Measurements from ENCODE around the gene ADARB2.

ADARB2 gene

GRCh38 chr10:1643908-1644179 is 93.5 kb downstream of the ADARB2 start:
- H3K9me3 ChIP-seq (ENCODE audit: control insufficient read depth, insufficient read depth, low read depth, low read length) = no peaks in the 10 kb centered on the region
- no peak overlapping the region for H3K4me3 ChIP-seq (ENCODE audit: low read depth, low read length)
- no peaks in the 10 kb centered on the region for H3K4me1 ChIP-seq (ENCODE audit: control insufficient read depth, insufficient read depth, low read length)
- no peak overlapping the region for H3K27ac ChIP-seq (ENCODE audit: extremely low read depth, low read depth, low read length)
- H3K36me3 ChIP-seq (ENCODE audit: control insufficient read depth in 2 of 2, insufficient read depth in 1 of 2, low read length in 2 of 2) = no peaks in the 10 kb centered on the region
- ChIA-PET POLR2A (no interaction called here), CTCF (interaction anchor here (0.8 kb wide), 1 partner anchor 14 kb away, joined by 3 read pairs; no protein-coding TSS in a partner anchor)
- no peak for TF ChIP-seq ZBTB7A (tag by site-specific recombination; IDR thresholded peaks at IDR 0.05; ENCODE audit: low read depth)
- TF ChIP-seq ZNF530 (tag by site-specific recombination; IDR thresholded peaks at IDR 0.05; ENCODE audit: low read depth) = no peak
- TF ChIP-seq ZNF366 (tag by site-specific recombination; conservative IDR thresholded peaks at IDR 0.05) = no peak
- no peak for TF ChIP-seq GLIS1 (tag by site-specific recombination; IDR thresholded peaks at IDR 0.05)
- no peak for TF ChIP-seq ZNF23 (tag by site-specific recombination; IDR thresholded peaks at IDR 0.05; ENCODE audit: borderline replicate concordance)
- no peak for TF ChIP-seq ZNF138 (tag by site-specific recombination; IDR thresholded peaks at IDR 0.05; ENCODE audit: borderline replicate concordance)
- TF ChIP-seq ZNF280C (tag by site-specific recombination; IDR thresholded peaks at IDR 0.05) = no peak
- no peak for TF ChIP-seq ZFP37 (tag by site-specific recombination; IDR thresholded peaks at IDR 0.05)

- Histone ChIP-seq H3K9me3 (ENCODE audit: control insufficient read depth, insufficient read depth, low read depth, low read length) (no peaks in the 10 kb centered on the region), H3K27ac (ENCODE audit: extremely low read depth, low read depth, low read length) (no peak overlapping the region), H3K4me3 (ENCODE audit: low read depth, low read length) (no peak overlapping the region), H3K36me3 (ENCODE audit: control insufficient read depth in 2 of 2, insufficient read depth in 1 of 2, low read length in 2 of 2) (no peaks in the 10 kb centered on the region), H3K4me1 (ENCODE audit: control insufficient read depth, insufficient read depth, low read length) (no peaks in the 10 kb centered on the region)
- CTCF ChIA-PET = interaction anchor here (0.8 kb wide), 1 partner anchor 13 kb away, joined by 3 read pairs; no protein-coding TSS in a partner anchor
- POLR2A ChIA-PET = no interaction called here
- TF ChIP-seq ZNF138 (tag by site-specific recombination; IDR thresholded peaks at IDR 0.05; ENCODE audit: borderline replicate concordance) (no peak), HOXC10 (CRISPR knock-in tag; IDR thresholded peaks at IDR 0.05) (no peak), ZNF132 (tag by site-specific recombination; IDR thresholded peaks at IDR 0.05; ENCODE audit: borderline replicate concordance) (no peak), ZNF19 (tag by site-specific recombination; IDR thresholded peaks at IDR 0.05; ENCODE audit: low read depth) (no peak), ZNF426 (tag by site-specific recombination; IDR thresholded peaks at IDR 0.05) (no peak), ZEB2 (tag by site-specific recombination; IDR thresholded peaks at IDR 0.05) (no peak), ZNF664 (tag by site-specific recombination; IDR thresholded peaks at IDR 0.05) (no peak), PRDM4 (tag by site-specific recombination; IDR thresholded peaks at IDR 0.05) (no peak), REST (tag by site-specific recombination; IDR thresholded peaks at IDR 0.05) (peak; percentile 94), ZIC2 (tag by site-specific recombination; IDR thresholded peaks at IDR 0.05) (0 out of 2 replicates have a peak, but pooled peaks have one; percentile 21), ZBTB48 (tag by site-specific recombination; IDR thresholded peaks at IDR 0.05) (peak; percentile 58; the same call in 1 of the 2 replicates)
- TF ChIP-seq, protein P1, sequence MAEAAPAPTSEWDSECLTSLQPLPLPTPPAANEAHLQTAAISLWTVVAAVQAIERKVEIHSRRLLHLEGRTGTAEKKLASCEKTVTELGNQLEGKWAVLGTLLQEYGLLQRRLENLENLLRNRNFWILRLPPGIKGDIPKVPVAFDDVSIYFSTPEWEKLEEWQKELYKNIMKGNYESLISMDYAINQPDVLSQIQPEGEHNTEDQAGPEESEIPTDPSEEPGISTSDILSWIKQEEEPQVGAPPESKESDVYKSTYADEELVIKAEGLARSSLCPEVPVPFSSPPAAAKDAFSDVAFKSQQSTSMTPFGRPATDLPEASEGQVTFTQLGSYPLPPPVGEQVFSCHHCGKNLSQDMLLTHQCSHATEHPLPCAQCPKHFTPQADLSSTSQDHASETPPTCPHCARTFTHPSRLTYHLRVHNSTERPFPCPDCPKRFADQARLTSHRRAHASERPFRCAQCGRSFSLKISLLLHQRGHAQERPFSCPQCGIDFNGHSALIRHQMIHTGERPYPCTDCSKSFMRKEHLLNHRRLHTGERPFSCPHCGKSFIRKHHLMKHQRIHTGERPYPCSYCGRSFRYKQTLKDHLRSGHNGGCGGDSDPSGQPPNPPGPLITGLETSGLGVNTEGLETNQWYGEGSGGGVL (tag by site-specific recombination; IDR thresholded peaks at IDR 0.05) = no peak
- TF ChIP-seq, protein P2, sequence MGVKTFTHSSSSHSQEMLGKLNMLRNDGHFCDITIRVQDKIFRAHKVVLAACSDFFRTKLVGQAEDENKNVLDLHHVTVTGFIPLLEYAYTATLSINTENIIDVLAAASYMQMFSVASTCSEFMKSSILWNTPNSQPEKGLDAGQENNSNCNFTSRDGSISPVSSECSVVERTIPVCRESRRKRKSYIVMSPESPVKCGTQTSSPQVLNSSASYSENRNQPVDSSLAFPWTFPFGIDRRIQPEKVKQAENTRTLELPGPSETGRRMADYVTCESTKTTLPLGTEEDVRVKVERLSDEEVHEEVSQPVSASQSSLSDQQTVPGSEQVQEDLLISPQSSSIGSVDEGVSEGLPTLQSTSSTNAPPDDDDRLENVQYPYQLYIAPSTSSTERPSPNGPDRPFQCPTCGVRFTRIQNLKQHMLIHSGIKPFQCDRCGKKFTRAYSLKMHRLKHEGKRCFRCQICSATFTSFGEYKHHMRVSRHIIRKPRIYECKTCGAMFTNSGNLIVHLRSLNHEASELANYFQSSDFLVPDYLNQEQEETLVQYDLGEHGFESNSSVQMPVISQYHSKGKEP (tag by site-specific recombination; IDR thresholded peaks at IDR 0.05) = no peak
These were observed 94.0 kb downstream of the ADARB2 start for GRCh38 chr10:1643161-1643907.
